SU-DHL-6 (cell line): Measurements from ENCODE around the gene MBP.

Experiments used
- CTCF ChIP-seq: fragments of 200-600 bp; sonication (generic); IDR thresholded peaks from one replicate; pipeline ENCODE4 v1.5.1; 2017; ENCODE audit warnings: antibody characterized with exemption, mild to moderate bottlenecking, low read length, moderate library complexity; ENCODE audit not compliant: insufficient read depth, poor library complexity, severe bottlenecking
- EZH2phosphoT487 ChIP-seq: fragments of 200-600 bp; sonication (generic), shearing (Covaris generic); conservative IDR thresholded peaks from 2 replicates; pipeline ENCODE4 v1.6.1; 2018; ENCODE audit warnings: mild to moderate bottlenecking, antibody characterized with exemption, low read length, moderate library complexity, mixed read lengths

- TF ChIP-seq CTCF (no peak), EZH2phosphoT487 (no peak)
These were observed 74.2 kb downstream of the MBP start for GRCh38 chr18:77058290-77058835.
